HepG2 (cell line): Measurements from ENCODE around the gene NCBP1. TPM values are rescaled to one million over a fixed set of nuclear protein-coding genes. Genes with fewer than 3 reads are reported as not detected.

Source experiments
- ARID4A ChIP-seq: sonication (generic); formaldehyde crosslinking; IDR thresholded peaks from 2 replicates; pipeline ENCODE4 v1.5.0; 2020; ENCODE audit warnings: mild to moderate bottlenecking, missing genetic modification reagents, borderline replicate concordance
- ARNT ChIP-seq: fragments of 450-650 bp; IDR thresholded peaks from 2 replicates; pipeline ENCODE4 v1.6.1; 2017
- CREM ChIP-seq, 2 experiments: sonication (generic) in 1 of 2; formaldehyde crosslinking in 1 of 2; IDR thresholded peaks; 2 replicates each; pipeline versions ENCODE4 v1.4.0 to v1.6.1; 2016 to 2020; ENCODE audit warnings: antibody characterized with exemption in 1 of 2, mild to moderate bottlenecking in 1 of 2, missing genetic modification reagents in 1 of 2
- ETV5 ChIP-seq: IDR thresholded peaks from 2 replicates; pipeline ENCODE4 v1.6.1; 2018; ENCODE audit warnings: missing biosample characterization, missing genetic modification reagents, inconsistent platforms, borderline replicate concordance
- HBP1 ChIP-seq: IDR thresholded peaks from 2 replicates; pipeline ENCODE4 v1.6.1; 2016; ENCODE audit warnings: low read depth, control low read depth
- HDAC1 ChIP-seq: sonication (generic); formaldehyde crosslinking; IDR thresholded peaks from 2 replicates; pipeline ENCODE4 v1.5.1; 2020; ENCODE audit warnings: mild to moderate bottlenecking, missing genetic modification reagents
- HMGXB4 ChIP-seq, 2 experiments: sonication (generic) in 1 of 2; formaldehyde crosslinking in 1 of 2; IDR thresholded peaks; 2 replicates each; pipeline versions ENCODE4 v1.4.0 to v1.6.1; 2018 to 2020; ENCODE audit warnings: missing genetic modification reagents in 2 of 2, borderline replicate concordance in 1 of 2, low read depth in 1 of 2, mild to moderate bottlenecking in 1 of 2, missing biosample characterization in 1 of 2
- NR2F1 ChIP-seq, 2 experiments: fragments of 450-650 bp in 1 of 2; formaldehyde crosslinking in 1 of 2; IDR thresholded peaks; 2 replicates each; pipeline versions ENCODE4 v1.5.0 to v1.6.1; 2016 to 2020; ENCODE audit warnings: mild to moderate bottlenecking in 1 of 2, missing compliant biosample characterization in 1 of 2, missing genetic modification reagents in 1 of 2, moderate library complexity in 1 of 2
- POGZ ChIP-seq: sonication (generic); formaldehyde crosslinking; IDR thresholded peaks from 2 replicates; pipeline ENCODE4 v1.4.0; 2020; ENCODE audit warnings: mild to moderate bottlenecking, missing genetic modification reagents
- POLR2G ChIP-seq: fragments of 200-400 bp; formaldehyde crosslinking; IDR thresholded peaks from 2 replicates; pipeline ENCODE4 v1.6.1; 2018; ENCODE audit warnings: mild to moderate bottlenecking, low read depth, low read length, moderate library complexity
- RAD51 ChIP-seq: fragments of 450-650 bp; IDR thresholded peaks from 2 replicates; pipeline ENCODE4 v1.6.1; 2016; ENCODE audit warnings: borderline replicate concordance
- SMAD3 ChIP-seq: sonication (generic); formaldehyde crosslinking; IDR thresholded peaks from 2 replicates; pipeline ENCODE4 v1.4.0; 2020; ENCODE audit warnings: missing genetic modification reagents
- ZC3H13 ChIP-seq: sonication (generic); formaldehyde crosslinking; IDR thresholded peaks from 2 replicates; pipeline ENCODE4 v1.8.1; 2023; ENCODE audit warnings: mild to moderate bottlenecking, missing genetic modification reagents, moderate library complexity
- ZNF282 ChIP-seq: fragments of 450-650 bp; IDR thresholded peaks from 2 replicates; pipeline ENCODE4 v1.6.1; 2018; ENCODE audit not compliant: partially characterized antibody
- ZNF44 ChIP-seq: sonication (generic); formaldehyde crosslinking; IDR thresholded peaks from 2 replicates; pipeline ENCODE4 v1.5.1; 2020; ENCODE audit warnings: mild to moderate bottlenecking, missing genetic modification reagents
- ZNF501 ChIP-seq: sonication (generic); formaldehyde crosslinking; IDR thresholded peaks from 2 replicates; pipeline ENCODE4 v1.5.1; 2020; ENCODE audit warnings: mild to moderate bottlenecking, moderate library complexity, missing genetic modification reagents
- ZNF549 ChIP-seq: sonication (generic); formaldehyde crosslinking; IDR thresholded peaks from 2 replicates; pipeline ENCODE4 v1.5.0; 2020; ENCODE audit warnings: missing genetic modification reagents
- ZNF670 ChIP-seq: sonication (generic); formaldehyde crosslinking; IDR thresholded peaks from 2 replicates; pipeline ENCODE4 v1.8.0; 2022; ENCODE audit warnings: mild to moderate bottlenecking, missing genetic modification reagents, borderline replicate concordance
- ZNF740 ChIP-seq: sonication (generic); formaldehyde crosslinking; IDR thresholded peaks from 2 replicates; pipeline ENCODE4 v1.4.0; 2020; ENCODE audit warnings: missing genetic modification reagents
- ZNF747 ChIP-seq: sonication (generic); formaldehyde crosslinking; IDR thresholded peaks from 2 replicates; pipeline ENCODE4 v1.8.1; 2023; ENCODE audit warnings: missing genetic modification reagents, mild to moderate bottlenecking, borderline replicate concordance
- ZNF839 ChIP-seq: sonication (generic); formaldehyde crosslinking; IDR thresholded peaks from 2 replicates; pipeline ENCODE4 v1.4.0; 2020; ENCODE audit warnings: missing genetic modification reagents, mild to moderate bottlenecking, borderline replicate concordance
- polyA plus RNA-seq, 8 experiments: library from polyadenylated mRNA; depleted of rRNA in 3 of 8; stranded (reverse) in 7 of 8; unstranded in 1 of 8; fragments of >200 nt; fragmentation: Illumina TruSeq in 4 of 8; extraction: Trizol in 4 of 8; gene quantifications; 2 replicates each; pipeline versions ENCODE4 v1.2.1 to v1.2.3, GENCODE V29; 2011 to 2016; ENCODE audit warnings: low read depth in 4 of 8, missing spikeins in 1 of 8, mixed read lengths in 1 of 8; ENCODE audit not compliant: insufficient read depth in 1 of 8
- total RNA-seq, 5 experiments: library from RNA; depleted of rRNA; stranded (reverse); fragments of >200 nt; fragmentation: Illumina TruSeq; extraction: Trizol; gene quantifications; 2 replicates each; pipeline ENCODE4 v1.2.3, GENCODE V29; 2016; ENCODE audit warnings: low read depth in 1 of 5

The NCBP1 gene
- total and polyA plus RNA-seq, 2 of the 13 experiments (the other 11 are each of a cell fraction or from before 2014, with no cell fraction given), result 13.3 to 40.2 TPM

GRCh38 chr9:97696803-97697601 is 63.4 kb downstream of the NCBP1 start, which contains the start of gene XPA (continued):
- peak; percentile 94 for TF ChIP-seq ARID4A
- no peak for TF ChIP-seq ARNT
- TF ChIP-seq ZNF549 (CRISPR knock-in tag), result no peak
- no peak for TF ChIP-seq NR2F1 (CRISPR knock-in tag; IDR thresholded peaks at IDR 0.05)
- TF ChIP-seq ETV5, result 0 out of 2 replicates have a peak, but pooled peaks have one; percentile 52
- no peak for TF ChIP-seq RAD51
- TF ChIP-seq ZC3H13 (CRISPR knock-in tag), result 0 out of 2 replicates have a peak, but pooled peaks have one; percentile 53
- TF ChIP-seq HDAC1 (CRISPR knock-in tag), result peak; percentile 88
- TF ChIP-seq HMGXB4 (CRISPR knock-in tag; IDR thresholded peaks at IDR 0.05; ENCODE audit: borderline replicate concordance in 1 of 2, low read depth in 1 of 2), result peak; percentile 75 to 91; a peak in 3 of 4 replicates
- TF ChIP-seq ZNF839 (CRISPR knock-in tag), result 0 out of 2 replicates have a peak, but pooled peaks have one; percentile 57
- TF ChIP-seq HBP1 (CRISPR knock-in tag), result no peak
- TF ChIP-seq CREM (IDR thresholded peaks at IDR 0.05), result 0 out of 2 replicates have a peak, but pooled peaks have one; percentile 20
- no peak for TF ChIP-seq CREM (CRISPR knock-in tag; IDR thresholded peaks at IDR 0.05)
- peak; percentile 91 for TF ChIP-seq ZNF501 (CRISPR knock-in tag)
- TF ChIP-seq ZNF44 (CRISPR knock-in tag), result peak; percentile 51; the same call in 1 of the 2 replicates
- TF ChIP-seq ZNF282, result no peak
- TF ChIP-seq SMAD3 (CRISPR knock-in tag), result no peak
- peak; percentile 91; the same call in 1 of the 2 replicates for TF ChIP-seq ZNF670 (CRISPR knock-in tag)
- TF ChIP-seq POGZ (CRISPR knock-in tag), result peak; percentile 60
- TF ChIP-seq ZNF747 (CRISPR knock-in tag), result no peak
- peak; percentile 96 for TF ChIP-seq POLR2G
- TF ChIP-seq ZNF740 (CRISPR knock-in tag), result no peak
